Lower leg skin (tissue), 3 donors: ENCODE data around the gene PDGFA.

ENCODE experiments used
- CTCF ChIP-seq, 3 donors: fragments of 450-650 bp; IDR thresholded peaks; one replicate each; pipeline ENCODE4 v1.5.1; 2016; ENCODE audit warnings: antibody characterized with exemption in 3 of 3, mild to moderate bottlenecking in 3 of 3, moderate library complexity in 2 of 3
- POLR2A ChIP-seq, 2 donors: fragments of 450-650 bp; IDR thresholded peaks; one replicate each; pipeline ENCODE4 v1.6.1; 2016 to 2017; ENCODE audit warnings: antibody characterized with exemption in 2 of 2, mild to moderate bottlenecking in 1 of 2, moderate library complexity in 1 of 2

- TF ChIP-seq CTCF (IDR thresholded peaks at IDR 0.05) (no peak), POLR2A (IDR thresholded peaks at IDR 0.05) (no peak)
These were observed 35.1 kb downstream of the PDGFA start for GRCh38 chr7:484356-485101.
